Mucosa of descending colon (tissue), 3 donors: ENCODE results near the gene DPEP1. TPM values are rescaled to one million over a fixed set of nuclear protein-coding genes. Genes with fewer than 3 reads are reported as not detected.

Experiments
- ATAC-seq: fragments of 200-7000 bp; cut with Tn5 transposase; one replicate; pipeline ENCODE4 v1.9.1; 2020; ENCODE audit warnings: mild to moderate bottlenecking, moderate library complexity
- DNase-seq, 3 donors: peaks; one replicate each; pipeline ENCODE4 v3.0.0-alpha.2; 2020
- H3K36me3 ChIP-seq: fragments of 200-600 bp; one replicate; pipeline ENCODE4 v1.8.0; 2021; ENCODE audit warnings: low read depth, mild to moderate bottlenecking
- H3K4me1 ChIP-seq: fragments of 200-600 bp; one replicate; pipeline ENCODE4 v1.8.0; 2021; ENCODE audit warnings: low read depth, mild to moderate bottlenecking
- H3K4me3 ChIP-seq: fragments of 200-600 bp; one replicate; pipeline ENCODE4 v1.8.0; 2021; ENCODE audit warnings: mild to moderate bottlenecking
- H3K9me3 ChIP-seq: fragments of 200-600 bp; one replicate; pipeline ENCODE4 v1.8.0; 2021; ENCODE audit warnings: mild to moderate bottlenecking
- intact Hi-C, 2 donors: fragments of 100-400 bp; cut with DNase I in 1 of 2; cut with micrococcal nuclease in 1 of 2; formaldehyde crosslinking; loops; one replicate each; pipeline versions ENCODE4 v1.11.0 to v1.11.1; 2022; cut with DNase I, micrococcal nuclease
- total RNA-seq, 3 donors: library from RNA; stranded (reverse); fragmentation: NEBNext Ultra II Directional in 2 of 3; extraction: Animal tissue kit (Norgen Biotek cat#: 25700) in 2 of 3; gene quantifications; one replicate each; pipeline versions ENCODE4 v1.2.1 to v1.2.4, GENCODE V29; 2021 to 2023
- TF ChIP-seq, protein P1 (sequence below): fragments of 200-600 bp; IDR thresholded peaks from one replicate; pipeline ENCODE4 v1.8.0; 2022; ENCODE audit warnings: antibody characterized with exemption, mild to moderate bottlenecking
- donor health status: DM: no; HTN: no; CAD: no; lungs with moderate emphysema.
- donor health status: DM: no; HTN: no; CAD: no.
- donor health status: DM: no; HTN: yes; CAD: no.

Gene DPEP1
- total RNA-seq, 3 donors from 2014 or later = 0.28 to 2.0 TPM; not detected in 1

DNA sequence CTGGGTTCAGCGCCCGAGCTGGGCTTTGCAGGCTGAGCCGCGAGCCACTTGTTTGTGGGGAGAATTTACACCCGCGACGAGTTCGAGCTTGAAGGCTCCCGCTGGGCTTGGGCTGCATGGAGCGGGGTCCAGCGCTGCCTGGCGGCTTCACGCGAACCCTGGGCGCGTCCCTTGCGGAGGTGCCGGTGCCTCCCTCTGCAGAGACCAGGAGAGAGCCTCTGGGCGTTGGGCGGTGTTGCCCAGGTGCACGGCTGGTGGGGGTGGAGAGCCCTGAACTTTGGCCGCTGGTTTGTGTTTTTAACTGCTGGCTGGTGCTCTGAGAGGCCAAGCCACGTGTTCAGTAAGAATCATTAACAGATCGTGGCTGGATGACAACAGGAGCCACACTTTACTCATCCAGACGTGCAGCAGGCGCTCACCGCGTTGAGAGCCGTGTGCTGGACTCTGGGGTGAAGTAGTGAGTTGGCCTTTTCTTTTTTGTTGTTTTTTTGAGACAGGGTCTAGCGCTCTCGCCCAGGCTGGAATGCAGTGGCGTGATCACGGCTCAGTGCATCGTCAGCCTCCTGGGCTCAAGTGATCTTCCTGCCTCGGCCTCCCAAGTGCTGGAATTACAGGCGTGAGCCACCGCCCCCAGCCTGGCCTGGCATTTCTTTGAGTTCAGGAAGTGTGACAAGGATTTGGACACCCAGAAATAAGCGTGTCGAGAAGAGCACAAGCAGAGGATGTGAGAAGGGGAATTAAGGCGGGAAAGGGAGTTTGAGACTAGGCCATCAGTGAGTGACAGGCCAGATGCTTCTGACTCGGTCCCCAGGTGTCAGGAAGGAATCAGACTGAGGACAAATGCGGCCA lies 73.9 kb downstream of the DPEP1 start:
- ATAC-seq (peak; percentile 93), DNase-seq (peak; percentile 89 to 91 (median 90))
- TF ChIP-seq, protein P1, sequence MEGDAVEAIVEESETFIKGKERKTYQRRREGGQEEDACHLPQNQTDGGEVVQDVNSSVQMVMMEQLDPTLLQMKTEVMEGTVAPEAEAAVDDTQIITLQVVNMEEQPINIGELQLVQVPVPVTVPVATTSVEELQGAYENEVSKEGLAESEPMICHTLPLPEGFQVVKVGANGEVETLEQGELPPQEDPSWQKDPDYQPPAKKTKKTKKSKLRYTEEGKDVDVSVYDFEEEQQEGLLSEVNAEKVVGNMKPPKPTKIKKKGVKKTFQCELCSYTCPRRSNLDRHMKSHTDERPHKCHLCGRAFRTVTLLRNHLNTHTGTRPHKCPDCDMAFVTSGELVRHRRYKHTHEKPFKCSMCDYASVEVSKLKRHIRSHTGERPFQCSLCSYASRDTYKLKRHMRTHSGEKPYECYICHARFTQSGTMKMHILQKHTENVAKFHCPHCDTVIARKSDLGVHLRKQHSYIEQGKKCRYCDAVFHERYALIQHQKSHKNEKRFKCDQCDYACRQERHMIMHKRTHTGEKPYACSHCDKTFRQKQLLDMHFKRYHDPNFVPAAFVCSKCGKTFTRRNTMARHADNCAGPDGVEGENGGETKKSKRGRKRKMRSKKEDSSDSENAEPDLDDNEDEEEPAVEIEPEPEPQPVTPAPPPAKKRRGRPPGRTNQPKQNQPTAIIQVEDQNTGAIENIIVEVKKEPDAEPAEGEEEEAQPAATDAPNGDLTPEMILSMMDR = no peak
- Histone ChIP-seq H3K9me3 (no peaks in the 10 kb centered on the region), H3K4me3 (peak overlapping the region; percentile 92), H3K36me3 (no peaks in the 10 kb centered on the region), H3K4me1 (peaks cover 17% of the 10 kb centered on the region)
- intact Hi-C loops = no loop called here

Other genes starting within 250 kb of the DPEP1 start
- 100 to 1,000 TPM; 125 to 127 (median 127) TPM for gene ANKRD11, start 123.1 kb upstream of the DPEP1 start, total RNA-seq
- 100 to 1,000 TPM; 112 to 137 (median 121) TPM for gene SPG7, start 105.2 kb upstream of the DPEP1 start, total RNA-seq
- gene RPL13, start 53.0 kb upstream of the DPEP1 start, total RNA-seq = 1,000 to 10,000 TPM; 1,693 to 1,792 (median 1,717) TPM
- 1 to 10 TPM in 1 of 3 donors, under 1 TPM in 2; 0.72 to 2.0 (median 0.79) TPM for gene CPNE7, start 37.9 kb upstream of the DPEP1 start, total RNA-seq
- gene CHMP1A, start 44.1 kb downstream of the DPEP1 start, total RNA-seq = 100 to 1,000 TPM; 104 to 163 (median 108) TPM
- 10 to 100 TPM in 2 of 3 donors, 1 to 10 TPM in 1; 8.0 to 11.0 (median 10.7) TPM for gene SPATA33, start 44.2 kb downstream of the DPEP1 start, total RNA-seq
- 100 to 1,000 TPM in 1 of 3 donors, 10 to 100 TPM in 2; 90.8 to 163 (median 94.5) TPM for gene CDK10, start 73.0 kb downstream of the DPEP1 start, total RNA-seq
- gene SPATA2L, start 88.1 kb downstream of the DPEP1 start, total RNA-seq = 10 to 100 TPM; 12.5 to 21.7 (median 14.4) TPM
- 10 to 100 TPM; 15.3 to 20.6 (median 16.4) TPM for gene VPS9D1, start 107.3 kb downstream of the DPEP1 start, total RNA-seq
- 10 to 100 TPM; 30.5 to 50.4 (median 31.6) TPM for gene ZNF276, start 107.9 kb downstream of the DPEP1 start, total RNA-seq
- gene FANCA, start 203.0 kb downstream of the DPEP1 start, total RNA-seq = 10 to 100 TPM; 13.1 to 27.7 (median 16.3) TPM
- gene SPIRE2, start 214.8 kb downstream of the DPEP1 start, total RNA-seq = 100 to 1,000 TPM in 1 of 3 donors, 10 to 100 TPM in 2; 52.5 to 118 (median 84.2) TPM